Breast epithelium (tissue), 4 donors: ENCODE data around the gene TNIP2. TPM values are rescaled to one million over a fixed set of nuclear protein-coding genes. Genes with fewer than 3 reads are reported as not detected.
A peak's percentile ranks its signal among the peaks of the same experiment; 100 is the strongest.

Experiments
- DNase-seq, 2 donors: peaks; one replicate each; pipeline ENCODE4 v3.0.0-alpha.2; 2019; ENCODE audit warnings: low spot score in 2 of 2
- H3K27ac ChIP-seq, 2 donors: fragments of 200-600 bp; sonication (generic) in 1 of 2; one replicate each; pipeline ENCODE4 v1.5.1; 2016 to 2019; ENCODE audit warnings: mild to moderate bottlenecking in 1 of 2
- H3K27me3 ChIP-seq, 2 donors: fragments of 200-600 bp; sonication (generic) in 1 of 2; one replicate each; pipeline versions ENCODE4 v1.5.1 to v1.6.0; 2017 to 2019; ENCODE audit warnings: control low read depth in 1 of 2, mild to moderate bottlenecking in 1 of 2
- H3K36me3 ChIP-seq: fragments of 200-600 bp; one replicate; pipeline ENCODE4 v1.5.1; 2019
- H3K4me1 ChIP-seq, 2 donors: fragments of 200-600 bp; sonication (generic); one replicate each; pipeline ENCODE4 v1.5.1; 2016 to 2019; ENCODE audit warnings: control low read depth in 1 of 2
- H3K4me3 ChIP-seq, 3 donors: fragments of 200-600 bp; sonication (generic); 1 replicate in 2 of 3; 2 replicates in 1 of 3; pipeline ENCODE4 v1.5.1; 2016 to 2019; ENCODE audit warnings: mild to moderate bottlenecking in 3 of 3, moderate library complexity in 2 of 3
- H3K9me3 ChIP-seq, 2 donors: fragments of 200-600 bp; sonication (generic) in 1 of 2; one replicate each; pipeline ENCODE4 v1.5.1; 2016 to 2019; ENCODE audit warnings: control low read depth in 1 of 2
- POLR2A ChIP-seq: fragments of 450-650 bp; IDR thresholded peaks from one replicate; pipeline ENCODE4 v1.6.1; 2016; ENCODE audit warnings: antibody characterized with exemption, mild to moderate bottlenecking, moderate library complexity
- POLR2AphosphoS5 ChIP-seq, 3 donors: sonication (generic); formaldehyde crosslinking; IDR thresholded peaks; one replicate each; pipeline ENCODE4 v1.6.1; 2017; ENCODE audit warnings: antibody characterized with exemption in 3 of 3
- intact Hi-C: fragments of 100-400 bp; cut with DNase I; formaldehyde crosslinking; loops from one replicate; pipeline ENCODE4 v1.15.1; 2023; ENCODE audit warnings: low total_unique reads
- total RNA-seq, 3 donors: library from RNA; depleted of rRNA; stranded (reverse); fragments of >200 nt; gene quantifications; one replicate each; pipeline ENCODE4 v1.1.0, GENCODE V29; 2016
- TF ChIP-seq, protein P1 (sequence below), 3 donors: fragments of 450-650 bp; IDR thresholded peaks; one replicate each; pipeline ENCODE4 v1.5.1; 2016 to 2017; ENCODE audit warnings: antibody characterized with exemption in 3 of 3, mild to moderate bottlenecking in 3 of 3, moderate library complexity in 3 of 3

Gene TNIP2
- total RNA-seq, 3 donors from 2014 or later = 46.4 to 73.4 (median 64.2) TPM

DNA sequence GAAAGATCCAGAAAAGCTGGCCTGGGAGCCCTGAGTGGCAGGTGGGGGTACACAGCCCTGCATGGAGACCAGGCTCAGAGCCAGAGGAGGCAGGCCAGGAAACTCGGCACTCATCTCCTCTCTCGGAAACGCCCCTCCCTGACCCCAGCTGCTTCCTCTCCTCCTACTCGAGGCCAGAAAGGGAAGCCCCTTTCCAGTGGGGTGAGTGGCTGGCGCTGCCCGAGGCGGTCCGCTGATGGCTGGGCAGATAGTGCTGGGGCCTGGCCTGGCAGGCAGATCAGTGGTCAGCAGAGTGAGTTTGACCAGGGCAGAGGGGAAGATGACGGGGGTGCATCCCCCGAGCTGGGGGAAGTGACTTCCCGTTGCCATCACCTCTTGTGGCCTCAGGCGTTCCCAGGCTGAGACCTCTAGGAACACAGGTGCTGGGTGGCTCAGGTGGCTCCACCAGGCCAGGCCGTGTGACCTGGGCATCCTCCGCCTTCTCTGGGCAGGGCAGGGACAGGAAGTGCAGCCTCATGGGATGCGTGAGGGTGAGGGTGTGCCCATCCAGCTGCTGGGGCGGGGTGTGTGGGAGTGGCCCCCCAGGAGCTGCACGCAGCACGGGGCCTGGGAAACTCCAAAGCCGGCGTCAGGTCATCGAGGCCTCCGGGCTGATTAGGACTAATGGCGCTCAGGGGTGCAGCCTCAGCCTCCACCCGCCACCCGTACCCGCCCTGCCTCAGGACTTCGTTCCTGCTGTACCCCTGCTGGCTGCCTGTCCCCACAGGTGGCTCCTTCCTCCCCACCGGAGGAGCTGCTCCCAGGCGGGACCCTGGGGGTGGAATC lies 42.5 kb upstream of the TNIP2 start:
- peak overlapping the region; percentile 20 to 58 (median 30) for H3K4me3 ChIP-seq
- no peaks in the 10 kb centered on the region for H3K9me3 ChIP-seq
- intact Hi-C loops = no loop called here
- H3K4me1 ChIP-seq = peaks cover 37 to 66% of the 10 kb centered on the region in 2 donors
- H3K27me3 ChIP-seq = no peaks in the 10 kb centered on the region
- no peaks in the 10 kb centered on the region for H3K36me3 ChIP-seq
- peak in 1 of 2 donors; percentile 53 for DNase-seq
- TF ChIP-seq POLR2A = no peak
- TF ChIP-seq POLR2AphosphoS5 (IDR thresholded peaks at IDR 0.05) = peak in 2 of 3 donors; percentile 41 to 45
- peak overlapping the region; percentile 87 for H3K27ac ChIP-seq

GRCh38 chr4:2797545-2798305 lies 41.6 kb upstream of the TNIP2 start:
- Histone ChIP-seq H3K36me3 (no peaks in the 10 kb centered on the region), H3K9me3 (no peaks in the 10 kb centered on the region), H3K27me3 (no peaks in the 10 kb centered on the region), H3K4me1 (peaks cover 37 to 66% of the 10 kb centered on the region in 2 donors), H3K27ac (peak overlapping the region; percentile 87), H3K4me3 (peak overlapping the region in 2 of 3 donors; percentile 20 to 58)
- intact Hi-C loops = no loop called here
- TF ChIP-seq, protein P1, sequence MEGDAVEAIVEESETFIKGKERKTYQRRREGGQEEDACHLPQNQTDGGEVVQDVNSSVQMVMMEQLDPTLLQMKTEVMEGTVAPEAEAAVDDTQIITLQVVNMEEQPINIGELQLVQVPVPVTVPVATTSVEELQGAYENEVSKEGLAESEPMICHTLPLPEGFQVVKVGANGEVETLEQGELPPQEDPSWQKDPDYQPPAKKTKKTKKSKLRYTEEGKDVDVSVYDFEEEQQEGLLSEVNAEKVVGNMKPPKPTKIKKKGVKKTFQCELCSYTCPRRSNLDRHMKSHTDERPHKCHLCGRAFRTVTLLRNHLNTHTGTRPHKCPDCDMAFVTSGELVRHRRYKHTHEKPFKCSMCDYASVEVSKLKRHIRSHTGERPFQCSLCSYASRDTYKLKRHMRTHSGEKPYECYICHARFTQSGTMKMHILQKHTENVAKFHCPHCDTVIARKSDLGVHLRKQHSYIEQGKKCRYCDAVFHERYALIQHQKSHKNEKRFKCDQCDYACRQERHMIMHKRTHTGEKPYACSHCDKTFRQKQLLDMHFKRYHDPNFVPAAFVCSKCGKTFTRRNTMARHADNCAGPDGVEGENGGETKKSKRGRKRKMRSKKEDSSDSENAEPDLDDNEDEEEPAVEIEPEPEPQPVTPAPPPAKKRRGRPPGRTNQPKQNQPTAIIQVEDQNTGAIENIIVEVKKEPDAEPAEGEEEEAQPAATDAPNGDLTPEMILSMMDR (IDR thresholded peaks at IDR 0.05) = no peak
- TF ChIP-seq POLR2A (no peak), POLR2AphosphoS5 (IDR thresholded peaks at IDR 0.05) (no peak)
- DNase-seq = peak in 1 of 2 donors; percentile 73

- Histone ChIP-seq H3K9me3 (no peaks in the 10 kb centered on the region), H3K27ac (peak overlapping the region; percentile 87), H3K4me1 (peaks cover 37 to 66% of the 10 kb centered on the region in 2 donors), H3K36me3 (no peaks in the 10 kb centered on the region), H3K27me3 (no peaks in the 10 kb centered on the region), H3K4me3 (no peak overlapping the region)
- intact Hi-C loops = no loop called here
- no peak for TF ChIP-seq POLR2AphosphoS5 (IDR thresholded peaks at IDR 0.05)
- TF ChIP-seq POLR2A = no peak
- TF ChIP-seq, protein P1 (IDR thresholded peaks at IDR 0.05) = no peak
- DNase-seq = peak in 1 of 2 donors; percentile 45
These were observed 40.9 kb upstream of the TNIP2 start for GRCh38 chr4:2796849-2797544.

- intact Hi-C loops = no loop called here
- H3K4me3 ChIP-seq = no peak overlapping the region
- DNase-seq = peak; percentile 67 to 75
- H3K36me3 ChIP-seq = no peaks in the 10 kb centered on the region
- no peaks in the 10 kb centered on the region for H3K27me3 ChIP-seq
- H3K4me1 ChIP-seq = peaks cover 35 to 57% of the 10 kb centered on the region in 2 donors
- peak overlapping the region; percentile 87 for H3K27ac ChIP-seq
- TF ChIP-seq POLR2AphosphoS5 (IDR thresholded peaks at IDR 0.05) (no peak), POLR2A (no peak)
- TF ChIP-seq, protein P1 (IDR thresholded peaks at IDR 0.05) = no peak
- no peaks in the 10 kb centered on the region for H3K9me3 ChIP-seq
These were observed 40.0 kb upstream of the TNIP2 start for GRCh38 chr4:2795893-2796848.
